Activated T-helper 1 cell treated with anti-CD3 and anti-CD28 coated beads, Interleukin-2, amount 50 U/mL, for 16 hours (primary cell): ENCODE data around the gene RGP1.

ENCODE experiments used
- DNase-seq, 2 donors: peaks; one replicate each; pipeline ENCODE4 v3.0.0-alpha.2; 2020; ENCODE audit warnings: low read depth in 1 of 2, low spot score in 1 of 2

RGP1 gene

DNA sequence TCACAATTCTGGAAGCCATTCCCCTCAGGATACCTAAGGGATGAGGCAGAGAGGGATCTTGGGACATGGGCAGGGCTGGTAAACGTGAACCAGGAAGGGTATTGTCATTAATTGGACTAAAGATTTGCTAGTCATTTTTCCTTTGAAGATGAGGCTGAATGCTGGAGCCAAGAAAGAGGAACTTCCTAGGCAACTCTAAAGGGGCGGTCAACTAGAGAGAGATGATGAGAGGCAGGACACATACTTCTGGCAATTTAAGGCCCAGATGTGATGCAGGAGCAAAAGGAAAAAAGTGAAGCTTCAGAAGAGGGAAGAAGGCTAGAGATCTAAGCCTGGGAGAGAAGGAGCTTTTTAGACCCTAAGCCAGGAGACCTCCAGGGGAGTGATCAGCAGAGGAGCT, 5.6 kb upstream of the RGP1 start:
- no peak for DNase-seq

DNA sequence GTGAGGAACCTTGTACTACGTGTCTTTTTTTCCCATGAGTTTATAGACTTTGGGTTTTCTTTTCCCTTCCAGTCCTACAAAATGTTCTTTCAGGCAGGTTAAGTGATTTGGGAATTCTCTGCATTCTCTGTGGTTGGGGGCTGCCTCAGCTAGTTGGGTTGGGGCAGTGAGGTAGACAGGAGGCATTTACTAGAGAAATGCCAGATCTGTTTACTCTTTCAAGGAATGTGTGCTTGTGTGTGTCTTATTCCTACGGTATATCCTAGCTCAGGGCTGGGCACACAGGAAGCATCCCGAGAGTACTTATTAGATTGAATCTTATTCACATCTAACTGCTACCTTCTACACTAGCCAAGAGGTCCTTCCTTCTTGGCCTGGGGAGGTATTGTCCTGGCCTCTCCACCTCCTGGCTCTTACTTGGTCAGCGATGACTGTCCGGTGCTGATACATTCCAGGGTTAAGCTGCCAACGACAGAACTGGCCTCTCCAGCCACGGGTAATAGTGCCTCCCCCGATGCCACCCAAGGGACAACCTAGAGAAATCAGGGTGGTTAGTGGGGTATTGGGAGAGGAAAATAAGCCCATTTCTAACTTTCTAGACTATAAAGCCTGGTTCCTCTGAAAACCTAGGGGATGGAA, 5.1 kb upstream of the RGP1 start:
- no peak for DNase-seq

DNA sequence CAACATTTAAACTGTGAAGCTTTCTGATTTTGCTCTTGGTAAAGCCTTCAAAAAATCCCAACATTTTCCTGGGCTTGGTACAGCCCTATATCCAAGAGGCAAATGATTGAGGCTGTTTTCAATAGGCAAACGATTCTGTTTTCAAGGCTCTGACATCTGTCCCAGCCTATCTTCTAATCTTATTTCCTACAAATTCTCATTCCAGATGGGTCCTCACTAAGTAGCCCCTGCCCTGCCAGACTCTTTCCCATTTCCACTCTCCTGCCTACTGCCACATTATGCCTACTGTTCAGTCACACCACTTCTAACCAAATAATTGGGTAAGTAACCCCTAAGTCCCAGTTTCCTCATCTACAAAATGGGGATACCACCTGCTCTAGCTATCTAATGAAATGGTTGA, 3.5 kb upstream of the RGP1 start:
- no peak for DNase-seq

DNA sequence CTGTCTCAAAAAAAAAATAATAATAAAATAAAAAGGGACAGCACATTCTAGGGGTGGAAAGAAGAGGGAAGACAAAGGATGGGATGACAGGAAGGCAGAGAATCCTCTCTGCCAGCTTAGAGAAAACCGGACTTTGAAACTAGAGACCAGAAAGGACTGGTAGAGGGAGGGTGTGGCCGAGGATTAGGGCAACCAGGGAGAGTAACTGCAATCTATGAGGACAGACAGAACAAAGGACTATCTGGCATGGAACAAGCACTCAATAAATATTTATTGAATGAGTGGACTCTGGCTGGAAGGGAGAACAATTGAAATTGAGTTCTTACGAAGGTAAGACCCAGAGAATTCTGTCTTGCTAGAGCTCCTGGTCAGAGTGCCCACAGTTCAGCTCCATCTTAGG, 2.5 kb upstream of the RGP1 start:
- DNase-seq: no peak

DNA sequence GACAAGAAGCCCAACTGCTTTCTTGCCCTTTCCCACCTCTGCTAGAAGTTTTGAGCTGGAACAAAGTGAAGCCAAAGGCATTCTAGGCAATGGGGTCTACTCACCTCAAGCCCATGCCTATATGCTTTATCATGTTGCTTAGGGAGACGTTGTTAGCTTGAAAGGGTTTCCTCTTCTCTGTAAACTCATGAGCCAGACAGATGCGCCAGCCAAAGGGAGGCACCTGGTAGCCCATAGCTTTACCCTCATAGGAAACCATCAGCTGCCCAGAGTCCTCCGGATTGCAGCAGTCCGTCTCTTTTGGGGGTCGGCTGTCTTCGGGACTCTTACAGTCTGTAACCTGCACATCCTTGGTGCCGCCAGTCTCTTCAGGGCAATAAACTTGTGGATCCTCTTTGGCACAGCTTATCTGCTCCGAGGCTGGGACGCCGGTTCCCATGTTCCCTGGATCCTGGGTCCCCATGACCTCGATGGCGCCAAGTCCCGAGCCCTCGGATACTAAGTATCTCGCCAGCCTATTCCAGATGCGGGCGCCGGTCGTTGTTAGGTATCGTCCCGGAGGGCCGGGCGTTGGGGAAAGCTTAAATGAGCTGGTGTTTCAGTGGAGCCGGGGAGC, 737 bp upstream of the RGP1 start:
- no peak for DNase-seq

DNA sequence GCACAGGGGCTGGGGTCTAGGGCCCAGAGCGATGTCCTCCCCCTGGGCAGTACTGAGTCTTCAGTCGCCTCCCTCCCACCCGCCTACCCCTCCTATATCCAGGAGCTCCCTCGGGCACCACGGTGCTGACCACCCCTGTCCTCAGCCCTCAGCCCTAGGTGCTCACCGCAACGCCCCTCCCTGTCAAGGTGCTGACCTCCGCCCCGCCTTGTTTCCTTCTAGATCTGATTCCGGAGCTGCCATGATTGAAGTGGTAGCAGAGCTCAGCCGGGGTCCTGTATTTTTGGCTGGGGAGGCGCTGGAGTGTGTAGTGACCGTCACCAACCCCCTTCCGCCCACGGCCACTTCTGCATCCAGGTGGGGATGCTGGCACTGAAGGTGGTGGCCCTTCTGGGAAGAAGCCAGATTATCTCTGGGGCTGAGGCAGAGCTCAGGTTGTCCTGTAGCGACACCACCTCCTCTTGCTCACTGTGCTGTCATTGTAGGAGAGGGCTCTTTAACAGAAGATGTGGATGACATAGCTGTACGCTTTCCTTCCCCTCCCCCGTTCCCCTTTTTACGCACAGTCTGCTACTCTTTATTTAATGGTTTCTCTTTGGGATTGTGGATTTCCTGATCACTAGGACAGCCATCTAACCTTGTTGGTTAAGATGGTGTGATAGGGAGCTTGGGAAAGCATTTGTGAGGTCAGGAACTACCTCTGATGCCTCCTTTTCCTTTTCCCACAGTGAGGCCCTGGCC, 598 bp downstream of the RGP1 start:
- DNase-seq: no peak

DNA sequence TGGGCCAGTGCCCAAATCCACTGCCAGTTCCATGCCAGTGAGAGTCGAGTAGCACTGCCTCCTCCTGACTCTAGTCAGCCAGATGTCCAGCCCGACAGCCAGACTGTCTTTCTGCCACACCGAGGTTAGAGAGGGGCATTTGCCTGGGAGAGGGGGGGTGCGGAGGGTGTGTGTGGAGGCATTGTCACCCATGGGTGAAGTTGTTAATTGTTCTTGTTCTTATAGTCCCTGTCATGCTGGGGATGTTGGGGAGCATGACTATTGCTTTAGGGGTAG, 1.1 kb downstream of the RGP1 start:
- no peak for DNase-seq

DNA sequence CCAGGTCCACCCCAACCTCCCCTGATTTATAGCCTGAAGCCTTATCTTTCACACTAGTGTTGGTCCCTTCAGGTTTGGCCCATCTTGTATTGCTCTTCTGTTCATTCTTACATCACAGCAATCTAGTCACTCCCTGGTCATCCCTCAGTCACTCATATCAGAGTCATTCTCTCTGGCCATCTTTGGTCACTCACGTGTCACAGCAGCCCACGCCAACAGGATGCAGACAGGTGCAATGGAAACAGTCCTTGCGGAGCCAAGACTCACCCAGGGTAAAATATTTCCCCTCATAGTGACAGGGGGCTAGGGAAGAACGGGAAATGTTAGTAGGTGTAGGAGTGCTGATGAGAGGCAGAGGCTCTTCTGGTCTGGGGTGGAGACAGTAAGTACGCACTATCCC, 4.4 kb downstream of the RGP1 start:
- no peak for DNase-seq

DNA sequence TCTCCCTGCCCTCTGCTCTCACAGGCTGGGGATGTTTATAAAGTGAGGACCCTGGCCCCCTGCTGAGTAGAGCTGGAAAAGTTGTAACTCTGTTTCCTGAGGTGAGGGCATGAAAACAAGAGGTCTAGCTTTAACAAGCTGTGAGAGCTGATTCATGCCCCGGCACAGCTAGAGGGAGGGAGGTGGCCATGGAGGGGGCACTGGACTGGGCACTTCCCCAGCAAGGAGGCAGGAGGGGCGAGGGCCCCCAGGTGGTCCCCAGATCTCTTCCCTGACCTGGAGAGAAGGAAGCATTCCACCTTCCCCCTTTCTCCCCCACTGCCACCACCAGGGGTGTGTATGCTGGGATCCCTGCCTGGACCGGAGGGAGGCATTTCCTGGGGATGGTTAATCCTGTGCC, 5.2 kb downstream of the RGP1 start, which contains the start of gene MSMP:
TSS of gene MSMP (minus strand) at position 13 of the 400 bp plus-strand sequence. CDS start 147 bp downstream, outside the sequence.
- no peak for DNase-seq

DNA sequence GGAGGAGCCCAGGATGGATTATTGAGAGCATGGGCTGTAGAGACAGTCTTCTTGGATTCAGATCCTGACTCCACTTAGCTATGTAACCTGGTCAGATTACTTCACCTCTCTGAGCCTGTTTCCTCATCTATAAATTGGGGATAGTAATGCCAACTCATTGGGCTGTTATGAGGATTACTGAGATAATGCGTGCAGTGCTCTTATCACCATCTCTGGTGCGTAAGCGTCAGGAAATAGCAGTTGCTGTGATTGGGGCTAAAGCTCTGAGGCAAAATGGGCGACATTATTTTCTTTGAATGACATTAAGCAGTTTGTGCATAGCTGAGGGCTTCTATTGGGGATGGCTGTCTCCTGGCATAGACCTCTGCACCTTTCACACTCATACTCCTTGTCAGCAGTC, 6.0 kb downstream of the RGP1 start:
- DNase-seq: no peak

DNA sequence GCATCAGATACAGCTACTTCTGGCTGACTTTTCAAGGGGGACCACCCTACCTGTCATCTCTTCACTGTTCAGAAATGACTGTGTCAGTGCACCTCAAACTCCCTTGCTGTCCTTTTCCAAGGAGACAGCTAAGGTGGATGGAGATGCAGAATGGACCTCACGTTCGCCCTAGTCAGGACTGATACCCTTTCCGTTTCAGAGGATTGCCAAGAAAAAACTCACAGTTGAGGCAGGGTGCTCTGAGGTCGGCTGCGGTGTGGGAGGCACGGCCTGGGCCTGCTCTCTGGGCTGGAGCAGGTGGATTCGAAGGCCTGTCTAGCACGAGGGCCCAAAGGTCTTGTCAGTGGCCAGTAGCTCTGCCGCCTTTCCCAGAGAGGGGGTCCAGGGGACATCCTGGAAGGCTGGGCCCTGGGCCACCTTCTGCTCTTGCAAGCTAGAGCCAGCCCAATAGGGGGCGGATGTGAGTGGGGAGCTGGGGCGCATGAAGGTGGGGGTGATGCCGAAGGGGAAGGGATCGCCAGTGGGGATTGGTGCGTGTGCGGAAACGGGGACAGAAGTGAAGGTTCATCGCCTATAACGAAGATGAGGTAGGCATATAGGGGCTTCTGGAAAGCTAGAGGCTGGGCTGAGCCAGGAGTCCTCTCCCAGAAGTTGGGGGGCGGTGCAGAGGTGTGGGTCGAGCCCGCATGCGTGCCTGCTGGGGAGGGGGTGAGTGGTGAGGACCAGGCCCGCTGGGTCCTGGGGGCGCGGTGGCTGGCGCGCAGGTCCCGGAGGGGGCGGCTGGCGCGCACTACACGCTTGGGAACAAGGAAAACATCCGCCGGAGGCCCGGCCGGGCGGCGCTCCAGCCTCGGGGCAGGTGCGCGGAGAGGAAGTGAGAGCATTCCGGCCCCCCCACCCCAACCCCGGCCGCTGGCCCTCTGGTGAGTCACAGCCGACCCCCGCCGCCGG, 7.5 kb downstream of the RGP1 start:
- peak; percentile 43 to 59 for DNase-seq

DNA sequence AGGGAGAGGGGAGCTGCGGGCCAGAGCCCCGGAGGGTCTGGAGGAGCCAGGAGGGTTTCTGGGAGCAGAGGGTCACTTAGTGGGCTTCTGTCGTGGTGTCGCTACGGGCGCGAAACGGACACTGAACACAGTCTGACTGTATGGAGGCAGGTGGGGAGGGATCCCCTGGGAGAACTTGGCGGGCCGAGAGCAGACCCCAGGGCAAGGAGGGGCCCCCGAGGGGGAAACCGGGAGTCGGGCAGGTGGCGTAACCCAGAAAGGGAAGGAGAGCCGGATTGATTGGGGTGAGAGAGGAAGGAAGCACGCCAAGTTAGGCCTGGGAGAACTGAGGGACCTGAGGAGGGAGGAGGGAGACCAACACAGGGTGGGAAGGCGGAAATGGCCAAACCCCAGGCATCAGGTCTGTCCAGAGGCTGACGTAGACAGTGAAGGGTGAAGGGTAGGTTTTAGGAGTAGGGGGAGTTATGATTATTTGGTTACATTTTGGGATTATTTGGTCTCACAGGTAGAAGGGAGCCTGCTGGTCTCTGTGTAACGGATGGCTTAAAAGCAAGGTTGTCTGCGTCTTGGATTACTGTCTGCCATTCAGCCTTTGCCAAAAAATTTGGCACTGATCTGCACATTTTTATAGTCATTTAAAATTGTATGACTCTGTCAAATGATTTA, 8.3 kb downstream of the RGP1 start:
- no peak for DNase-seq

DNA sequence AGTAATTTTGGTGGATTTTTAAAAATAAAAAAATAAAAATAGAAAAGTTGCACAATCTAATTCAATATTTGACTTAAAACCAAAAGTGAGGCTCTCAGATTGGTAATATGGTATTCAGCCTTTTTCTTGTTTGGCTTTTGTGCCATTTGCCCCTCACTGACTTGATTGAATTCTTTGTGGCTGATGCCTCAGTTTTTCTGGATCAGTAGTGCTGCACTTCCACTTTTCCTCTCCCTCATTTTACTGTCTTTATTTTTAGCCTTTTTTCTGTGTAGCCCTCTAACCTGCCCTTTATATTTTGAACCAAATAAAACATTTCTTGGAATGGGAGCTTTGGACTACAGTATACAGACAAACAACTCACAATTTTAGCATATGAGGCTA, 8.8 kb downstream of the RGP1 start:
- no peak for DNase-seq

DNA sequence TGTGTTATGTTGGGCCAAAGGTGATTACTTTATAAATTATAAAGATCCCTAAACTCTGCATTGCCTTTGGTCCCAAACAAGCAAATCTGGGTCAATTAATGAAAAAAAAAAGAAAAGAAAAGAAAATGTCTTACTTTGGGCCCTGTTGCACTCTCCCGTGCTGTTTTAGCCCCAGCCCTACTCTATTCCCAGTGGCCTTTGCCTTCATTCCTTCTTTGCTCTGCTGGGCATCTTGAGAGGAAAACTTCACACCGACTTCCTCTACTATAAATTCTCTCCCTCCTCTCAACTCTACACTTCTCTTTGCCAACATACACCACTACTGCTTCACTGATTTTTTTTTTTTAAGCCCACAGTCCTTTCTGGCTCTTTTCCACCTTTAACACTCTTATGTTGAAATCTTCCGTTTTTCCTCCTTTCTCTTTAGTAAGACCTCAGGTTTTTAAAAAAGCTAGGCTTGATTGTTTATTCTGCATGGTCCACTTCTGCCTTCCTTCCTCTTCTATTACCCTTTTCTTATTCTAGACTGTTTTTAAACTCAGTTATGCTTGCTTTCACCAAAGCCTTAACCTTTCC, 9.5 kb downstream of the RGP1 start:
- no peak for DNase-seq

DNA sequence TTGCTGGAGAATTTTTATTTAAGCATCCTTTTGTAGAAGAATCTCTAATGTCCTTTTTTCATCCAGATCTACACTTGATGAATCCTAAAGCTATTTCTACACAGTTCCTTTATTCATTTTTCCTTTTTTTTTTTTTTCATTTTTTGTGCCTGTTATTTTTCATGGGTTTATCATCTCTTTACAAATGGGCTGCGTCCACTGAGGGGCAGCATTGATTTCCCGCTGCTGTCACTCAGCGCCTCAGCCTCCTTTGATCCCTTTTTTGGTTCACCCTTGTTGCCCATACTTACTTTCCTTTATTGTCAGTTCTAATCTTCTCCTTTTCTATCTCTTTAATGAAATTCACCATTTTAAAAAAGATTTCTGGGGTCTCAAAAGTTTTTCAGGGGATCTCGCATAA, 10.7 kb downstream of the RGP1 start:
- no peak for DNase-seq

DNA sequence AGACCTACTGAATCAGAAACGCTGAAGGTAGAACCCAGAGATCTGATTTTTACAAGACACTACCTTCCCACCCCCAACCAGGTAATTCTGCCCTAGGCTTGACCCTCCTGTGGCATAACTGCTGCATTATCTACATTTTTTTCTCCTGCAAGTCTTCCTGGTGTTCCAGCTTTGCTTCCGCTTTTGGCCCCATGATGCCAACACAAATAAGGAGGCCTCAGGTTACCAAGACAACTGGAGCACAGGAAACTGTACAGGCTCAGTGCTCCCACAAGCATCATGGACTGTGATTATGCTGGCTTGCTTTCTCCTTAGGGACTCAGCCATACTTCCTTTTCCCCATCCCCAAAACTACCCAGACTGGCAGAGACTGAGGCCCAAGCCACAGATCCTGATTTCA, 11.6 kb downstream of the RGP1 start:
- no peak for DNase-seq

DNA sequence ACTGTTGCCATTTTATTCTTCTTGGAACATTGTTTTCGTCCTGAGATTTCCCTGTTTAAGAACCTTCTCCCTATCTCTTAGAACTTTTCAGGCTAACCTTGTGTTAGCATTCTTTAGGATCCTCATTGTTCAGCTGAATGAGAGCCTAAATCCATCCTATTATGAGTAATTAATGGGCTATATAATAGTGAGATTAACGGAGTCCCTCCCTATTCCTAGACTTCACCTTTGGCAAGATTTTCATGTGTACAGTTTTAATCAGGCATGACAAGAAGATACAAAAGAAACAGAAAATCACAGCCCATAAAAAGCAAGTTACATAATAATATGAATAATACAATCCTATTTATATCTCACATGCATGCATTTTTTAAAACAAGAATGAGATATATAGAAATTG, 14.1 kb downstream of the RGP1 start:
- no peak for DNase-seq

DNA sequence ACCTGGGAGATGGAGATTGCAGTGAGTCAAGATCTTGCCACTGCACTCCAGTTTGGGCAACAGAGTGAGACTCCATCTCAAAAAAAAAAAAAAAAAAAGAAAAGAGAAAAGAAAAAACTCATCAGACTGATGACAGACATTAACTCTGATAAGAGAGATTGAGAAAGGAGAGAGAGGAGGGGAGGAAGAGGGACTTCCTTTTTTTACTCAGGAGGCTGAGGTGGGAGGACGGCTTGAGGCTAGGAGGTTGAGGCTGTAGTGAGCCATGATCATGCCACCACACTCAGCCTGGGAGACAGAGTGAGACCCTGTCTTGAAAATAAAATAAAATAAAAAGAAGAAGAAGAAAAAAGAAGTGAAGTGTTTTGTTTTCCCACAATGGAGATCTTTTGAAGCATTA, 14.7 kb downstream of the RGP1 start:
- no peak for DNase-seq

DNA sequence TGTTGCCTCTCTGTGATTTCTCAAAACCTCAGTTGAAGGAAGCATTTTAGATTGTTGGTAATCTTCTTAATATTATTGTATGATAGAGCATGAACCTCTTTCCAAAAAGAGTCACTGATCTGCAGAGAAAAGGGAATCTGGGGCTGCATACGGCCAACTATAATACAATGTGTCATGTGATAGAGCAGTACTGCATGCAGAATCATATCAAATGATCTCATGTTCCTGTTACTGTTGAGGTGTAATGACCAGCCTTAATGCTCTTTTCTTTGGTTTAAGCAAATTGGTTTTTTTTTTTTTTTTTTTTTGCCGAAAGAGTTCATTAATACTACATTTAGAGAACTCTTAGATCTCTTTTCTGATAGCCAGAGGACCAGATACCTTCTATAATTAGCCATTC, 17.9 kb downstream of the RGP1 start:
- no peak for DNase-seq

DNA sequence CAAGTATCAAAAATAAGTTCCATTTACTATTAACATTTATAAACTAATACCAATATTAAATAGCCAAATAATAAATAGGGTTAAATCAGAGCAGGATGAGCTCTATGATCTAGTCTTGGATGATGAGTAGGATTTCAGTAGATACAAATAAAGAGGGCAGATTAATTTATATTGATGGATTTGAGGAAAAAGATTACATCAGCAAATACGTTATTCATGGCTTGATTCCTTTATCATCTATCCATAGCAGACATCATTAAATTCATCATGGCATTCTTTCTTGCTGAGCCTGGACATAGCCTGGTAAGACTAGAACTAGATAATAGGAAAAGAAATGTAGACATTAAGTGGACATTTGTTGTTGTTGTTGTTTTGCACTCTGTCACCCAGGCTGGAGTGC, 18.4 kb downstream of the RGP1 start:
- DNase-seq: no peak

DNA sequence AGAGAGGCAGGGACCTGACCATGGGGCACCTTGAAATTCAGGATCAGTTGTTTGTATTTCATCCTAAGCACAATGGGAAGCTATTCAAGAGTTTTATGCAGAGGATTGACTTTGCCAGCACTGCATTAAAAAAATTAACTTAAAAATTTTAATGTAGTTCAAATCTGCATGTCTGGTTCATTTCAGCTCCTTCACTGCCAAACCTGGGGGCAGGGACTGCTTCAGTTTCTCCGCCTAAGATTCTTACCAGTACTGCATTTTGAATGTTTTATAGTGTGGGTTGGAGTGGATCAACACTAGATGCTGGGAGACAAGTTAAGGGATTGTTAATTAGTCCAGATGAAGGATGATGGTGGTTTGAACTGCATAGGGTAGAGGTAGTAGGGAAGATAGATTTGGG, 20.7 kb downstream of the RGP1 start:
- DNase-seq: no peak
